Panc1 (cell line): ENCODE data around the gene GBF1. TPM values are rescaled to one million over a fixed set of nuclear protein-coding genes. Genes with fewer than 3 reads are reported as not detected.
A peak's percentile ranks its signal among the peaks of the same experiment; 100 is the strongest.

Source experiments
- ATAC-seq: fragments of 200-7000 bp; cut with Tn5 transposase; 2 replicates; pipeline ENCODE4 v1.9.1; 2020; ENCODE audit warnings: mild to moderate bottlenecking, moderate library complexity
- BruUV-seq: library from RNA; stranded (reverse); fragments of 400-500 nt; replicated peaks from 2 replicates; lab custom pipeline; 2021; lab: Mats Ljungman, UMichigan
- CTCF ChIA-PET: fragments of 300-600 bp; sonication (Branson Sonifier 250); formaldehyde crosslinking; loops from one replicate; lab custom pipeline; 2022; ENCODE audit warnings: antibody characterized with exemption; lab: Charles Lee
- POLR2A ChIA-PET: fragments of 300-600 bp; sonication (Branson Sonifier 250); formaldehyde crosslinking; loops from one replicate; lab custom pipeline; 2022; ENCODE audit warnings: antibody characterized with exemption; lab: Charles Lee
- DNase-seq: peaks from one replicate; pipeline ENCODE4 v3.0.0-alpha.2; 2010; ENCODE audit warnings: low read depth, low spot score
- H3K27ac ChIP-seq: 2 replicates; pipeline ENCODE4 v1.5.1; 2011; ENCODE audit warnings: mild to moderate bottlenecking, low read length, inconsistent platforms
- H3K27me3 ChIP-seq: fragments of 200-500 bp; sonication (Bioruptor generic); 2 replicates; pipeline ENCODE4 v1.6.0; 2014; ENCODE audit warnings: low read length, inconsistent platforms; ENCODE audit not compliant: control insufficient read depth, insufficient read depth
- H3K36me3 ChIP-seq: fragments of 200-500 bp; sonication (Bioruptor generic); 2 replicates; pipeline ENCODE4 v1.5.1; 2014; ENCODE audit warnings: inconsistent platforms, mild to moderate bottlenecking, low read length, moderate library complexity; ENCODE audit not compliant: control insufficient read depth, insufficient read depth
- H3K4me1 ChIP-seq: 2 replicates; pipeline ENCODE4 v1.5.1; 2011; ENCODE audit warnings: inconsistent platforms, mild to moderate bottlenecking, low read length, moderate library complexity; ENCODE audit not compliant: control insufficient read depth, insufficient read depth
- H3K4me3 ChIP-seq, 2 experiments: 2 replicates each; pipeline ENCODE4 v1.5.1; 2011 to 2012; ENCODE audit warnings: low read depth in 2 of 2, low read length in 2 of 2, mild to moderate bottlenecking in 2 of 2, inconsistent platforms in 1 of 2, moderate library complexity in 1 of 2
- H3K9me3 ChIP-seq: fragments of 200-500 bp; sonication (Bioruptor generic); 2 replicates; pipeline ENCODE4 v1.5.1; 2014; ENCODE audit warnings: low read depth, mild to moderate bottlenecking, inconsistent platforms, low read length, moderate library complexity; ENCODE audit not compliant: control insufficient read depth, insufficient read depth
- POLR2AphosphoS5 ChIP-seq: IDR thresholded peaks from 2 replicates; pipeline ENCODE4 v1.6.1; 2012; ENCODE audit warnings: mild to moderate bottlenecking, low read depth, low read length, moderate library complexity
- SIN3A ChIP-seq: IDR thresholded peaks from 2 replicates; pipeline ENCODE4 v1.6.1; 2012; ENCODE audit warnings: low read depth, mild to moderate bottlenecking, low read length, moderate library complexity, borderline replicate concordance; ENCODE audit not compliant: insufficient read depth
- TCF7L2 ChIP-seq: IDR thresholded peaks from 2 replicates; pipeline ENCODE4 v1.6.1; 2011; ENCODE audit warnings: mild to moderate bottlenecking, low read depth, low read length, inconsistent platforms
- in situ Hi-C: cut with HindIII; loops from 2 replicates; pipeline ENCODE4 v1.10.0; 2016; ENCODE audit warnings: low sequenced_read_pairs, low pct_unique_long_range_greater_than_20kb
- intact Hi-C: fragments of 100-400 bp; cut with micrococcal nuclease; formaldehyde crosslinking; loops from one replicate; pipeline ENCODE4 v1.10.0; 2022; ENCODE audit not compliant: unreplicated experiment
- total RNA-seq: library from RNA; stranded (reverse); gene quantifications from one replicate; pipeline ENCODE4 v1.2.1, GENCODE V29; 2021; ENCODE audit not compliant: unreplicated experiment
- TF ChIP-seq, protein P1 (sequence below), 2 experiments: IDR thresholded peaks; 2 replicates each; pipeline ENCODE4 v1.6.1; 2011 to 2012; ENCODE audit warnings: low read depth in 2 of 2, control low read depth in 1 of 2, low read length in 1 of 2, mild to moderate bottlenecking in 1 of 2, moderate library complexity in 1 of 2; ENCODE audit not compliant: insufficient read depth in 1 of 2
- TF ChIP-seq, protein P2 (sequence below): fragments of 450-650 bp; IDR thresholded peaks from 2 replicates; pipeline ENCODE4 v1.5.1; 2017; ENCODE audit warnings: mild to moderate bottlenecking

GBF1 gene
- total RNA-seq, 1 experiment from 2014 or later, result 65.0 TPM

DNA sequence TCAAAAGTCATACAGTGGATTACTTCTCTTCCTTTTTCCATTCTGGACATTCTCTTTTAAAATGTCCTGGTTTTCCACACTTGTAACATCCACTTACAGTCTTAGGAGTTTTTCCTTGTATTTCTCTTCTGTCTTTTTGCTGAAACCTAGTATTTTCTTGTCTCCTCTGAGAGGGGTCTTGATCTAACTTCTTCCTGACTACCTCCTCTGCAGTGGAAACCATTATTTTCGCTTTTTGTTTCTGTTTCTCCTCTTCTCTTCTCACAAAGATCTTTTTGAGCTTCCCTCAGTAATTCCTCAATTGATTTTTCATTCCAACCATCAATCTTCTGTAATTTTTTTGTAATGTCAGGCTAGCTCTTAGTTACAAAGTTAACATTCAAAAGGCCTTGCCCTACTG is 42.9 kb upstream of the GBF1 start:
- ATAC-seq (no peak), DNase-seq (no peak)
- H3K27me3 ChIP-seq, result peaks cover 4% of the 10 kb centered on the region; the same call in 1 of the 2 replicates
- H3K4me1 ChIP-seq, result no peaks in the 10 kb centered on the region
- POLR2A ChIA-PET, result interaction anchor here (0.5 kb wide), 1 partner anchor 13 kb away, joined by 3 read pairs; no protein-coding TSS in a partner anchor
- BruUV-seq, result no TSS peak
- H3K27ac ChIP-seq, result no peak overlapping the region
- in situ Hi-C loops (no loop called here), intact Hi-C loops (no loop called here)
- peaks cover 11% of the 10 kb centered on the region; the same call in 1 of the 2 replicates for H3K9me3 ChIP-seq
- no peak for TF ChIP-seq SIN3A
- TF ChIP-seq, protein P1, sequence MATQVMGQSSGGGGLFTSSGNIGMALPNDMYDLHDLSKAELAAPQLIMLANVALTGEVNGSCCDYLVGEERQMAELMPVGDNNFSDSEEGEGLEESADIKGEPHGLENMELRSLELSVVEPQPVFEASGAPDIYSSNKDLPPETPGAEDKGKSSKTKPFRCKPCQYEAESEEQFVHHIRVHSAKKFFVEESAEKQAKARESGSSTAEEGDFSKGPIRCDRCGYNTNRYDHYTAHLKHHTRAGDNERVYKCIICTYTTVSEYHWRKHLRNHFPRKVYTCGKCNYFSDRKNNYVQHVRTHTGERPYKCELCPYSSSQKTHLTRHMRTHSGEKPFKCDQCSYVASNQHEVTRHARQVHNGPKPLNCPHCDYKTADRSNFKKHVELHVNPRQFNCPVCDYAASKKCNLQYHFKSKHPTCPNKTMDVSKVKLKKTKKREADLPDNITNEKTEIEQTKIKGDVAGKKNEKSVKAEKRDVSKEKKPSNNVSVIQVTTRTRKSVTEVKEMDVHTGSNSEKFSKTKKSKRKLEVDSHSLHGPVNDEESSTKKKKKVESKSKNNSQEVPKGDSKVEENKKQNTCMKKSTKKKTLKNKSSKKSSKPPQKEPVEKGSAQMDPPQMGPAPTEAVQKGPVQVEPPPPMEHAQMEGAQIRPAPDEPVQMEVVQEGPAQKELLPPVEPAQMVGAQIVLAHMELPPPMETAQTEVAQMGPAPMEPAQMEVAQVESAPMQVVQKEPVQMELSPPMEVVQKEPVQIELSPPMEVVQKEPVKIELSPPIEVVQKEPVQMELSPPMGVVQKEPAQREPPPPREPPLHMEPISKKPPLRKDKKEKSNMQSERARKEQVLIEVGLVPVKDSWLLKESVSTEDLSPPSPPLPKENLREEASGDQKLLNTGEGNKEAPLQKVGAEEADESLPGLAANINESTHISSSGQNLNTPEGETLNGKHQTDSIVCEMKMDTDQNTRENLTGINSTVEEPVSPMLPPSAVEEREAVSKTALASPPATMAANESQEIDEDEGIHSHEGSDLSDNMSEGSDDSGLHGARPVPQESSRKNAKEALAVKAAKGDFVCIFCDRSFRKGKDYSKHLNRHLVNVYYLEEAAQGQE (IDR thresholded peaks at IDR 0.05; ENCODE audit: insufficient read depth in 1 of 2, low read depth in 2 of 2, low read length in 1 of 2), result no peak
- TF ChIP-seq TCF7L2, result no peak
- TF ChIP-seq POLR2AphosphoS5, result no peak
- TF ChIP-seq, protein P2, sequence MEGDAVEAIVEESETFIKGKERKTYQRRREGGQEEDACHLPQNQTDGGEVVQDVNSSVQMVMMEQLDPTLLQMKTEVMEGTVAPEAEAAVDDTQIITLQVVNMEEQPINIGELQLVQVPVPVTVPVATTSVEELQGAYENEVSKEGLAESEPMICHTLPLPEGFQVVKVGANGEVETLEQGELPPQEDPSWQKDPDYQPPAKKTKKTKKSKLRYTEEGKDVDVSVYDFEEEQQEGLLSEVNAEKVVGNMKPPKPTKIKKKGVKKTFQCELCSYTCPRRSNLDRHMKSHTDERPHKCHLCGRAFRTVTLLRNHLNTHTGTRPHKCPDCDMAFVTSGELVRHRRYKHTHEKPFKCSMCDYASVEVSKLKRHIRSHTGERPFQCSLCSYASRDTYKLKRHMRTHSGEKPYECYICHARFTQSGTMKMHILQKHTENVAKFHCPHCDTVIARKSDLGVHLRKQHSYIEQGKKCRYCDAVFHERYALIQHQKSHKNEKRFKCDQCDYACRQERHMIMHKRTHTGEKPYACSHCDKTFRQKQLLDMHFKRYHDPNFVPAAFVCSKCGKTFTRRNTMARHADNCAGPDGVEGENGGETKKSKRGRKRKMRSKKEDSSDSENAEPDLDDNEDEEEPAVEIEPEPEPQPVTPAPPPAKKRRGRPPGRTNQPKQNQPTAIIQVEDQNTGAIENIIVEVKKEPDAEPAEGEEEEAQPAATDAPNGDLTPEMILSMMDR, result no peak
- CTCF ChIA-PET, result interaction anchor here (0.7 kb wide), 1 partner anchor 129 kb away, joined by 3 read pairs; no protein-coding TSS in a partner anchor
- H3K4me3 ChIP-seq, result no peak overlapping the region
- no peaks in the 10 kb centered on the region for H3K36me3 ChIP-seq

DNA sequence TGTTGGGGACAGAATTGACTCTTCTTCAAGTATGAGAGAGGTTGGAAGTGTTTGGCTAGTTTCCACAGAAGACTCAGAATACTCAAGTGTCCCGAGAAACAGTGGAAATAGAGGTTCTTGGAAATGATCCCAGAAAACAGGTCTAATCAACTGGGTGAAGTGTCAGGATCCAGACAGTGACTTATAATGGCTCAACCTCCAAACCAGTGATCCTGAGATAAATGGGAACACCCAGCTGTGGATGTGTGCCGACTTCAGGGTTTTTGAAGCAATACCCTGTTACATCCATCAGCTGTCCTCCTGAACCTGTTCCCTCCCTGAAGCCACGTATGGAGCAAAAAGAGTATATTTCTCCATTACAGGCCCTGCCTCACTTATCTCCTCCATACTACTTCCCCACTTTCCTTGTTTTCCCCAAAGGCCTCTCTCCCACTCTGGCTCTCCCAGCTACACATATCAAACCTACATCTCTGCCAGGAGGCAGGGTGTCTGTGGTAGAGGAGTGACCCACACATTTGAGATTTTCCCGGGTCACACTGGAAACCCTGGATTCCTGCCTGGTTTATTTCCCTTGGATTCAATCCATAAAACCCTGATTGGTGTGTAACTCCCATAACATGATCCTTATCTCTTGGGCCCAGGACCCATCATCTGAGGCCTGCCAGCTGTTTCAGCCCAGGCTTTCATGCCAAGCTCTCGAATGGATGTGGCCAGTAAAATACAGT is 36.9 kb upstream of the GBF1 start:
- H3K36me3 ChIP-seq, result no peaks in the 10 kb centered on the region
- no peaks in the 10 kb centered on the region for H3K9me3 ChIP-seq
- CTCF ChIA-PET, result interaction anchor here (0.7 kb wide), 1 partner anchor 140 kb away, joined by 3 read pairs; no protein-coding TSS in a partner anchor
- TF ChIP-seq SIN3A, result no peak
- TF ChIP-seq POLR2AphosphoS5, result no peak
- TF ChIP-seq, protein P1 (IDR thresholded peaks at IDR 0.05; ENCODE audit: insufficient read depth in 1 of 2, low read depth in 2 of 2, low read length in 1 of 2), result no peak
- TF ChIP-seq TCF7L2, result no peak
- TF ChIP-seq, protein P2, result no peak
- DNase-seq, result no peak
- in situ Hi-C loops, result no loop called here
- BruUV-seq, result no TSS peak
- H3K4me3 ChIP-seq, result no peak overlapping the region
- no peak overlapping the region for H3K27ac ChIP-seq
- ATAC-seq, result peak; percentile 63
- intact Hi-C loops, result no loop called here
- H3K4me1 ChIP-seq, result no peaks in the 10 kb centered on the region; the same call in 1 of the 2 replicates
- POLR2A ChIA-PET, result interaction anchor here (0.6 to 0.7 kb wide), 2 partner anchors 39 to 242 kb away, joined by 4 read pairs; no protein-coding TSS in a partner anchor
- H3K27me3 ChIP-seq, result no peaks in the 10 kb centered on the region; the same call in 1 of the 2 replicates
